Cardiac muscle cell (in vitro differentiated cells and primary cell): ENCODE measurements around the gene FNIP2. TPM values are rescaled to one million over a fixed set of nuclear protein-coding genes. Genes with fewer than 3 reads are reported as not detected.

Source experiments
- DNase-seq, 2 donors: peaks; one replicate each; pipeline versions ENCODE4 v3.0.0 to v3.0.0-alpha.2; 2010 to 2017; ENCODE audit warnings: low read depth in 1 of 2, low spot score in 1 of 2
- H3K27ac ChIP-seq: fragments of 200-600 bp; sonication (generic); 2 replicates; pipeline ENCODE4 v1.5.1; 2016
- H3K27me3 ChIP-seq: fragments of 200-600 bp; sonication (generic); 2 replicates; pipeline ENCODE4 v1.6.0; 2016; ENCODE audit warnings: control low read depth
- H3K36me3 ChIP-seq: fragments of 200-600 bp; sonication (generic); 2 replicates; pipeline ENCODE4 v1.5.1; 2016; ENCODE audit warnings: control low read depth
- H3K4me1 ChIP-seq: fragments of 200-600 bp; sonication (generic); 2 replicates; pipeline ENCODE4 v1.8.1; 2017; ENCODE audit warnings: low read depth, mild to moderate bottlenecking, mixed run types
- H3K4me3 ChIP-seq: fragments of 200-600 bp; sonication (generic); 2 replicates; pipeline ENCODE4 v1.5.1; 2016; ENCODE audit warnings: mild to moderate bottlenecking
- H3K9me3 ChIP-seq: fragments of 200-600 bp; sonication (generic); 2 replicates; pipeline ENCODE4 v1.5.1; 2017; ENCODE audit warnings: low read depth, mild to moderate bottlenecking, control low read depth
- CTCF ChIP-seq: IDR thresholded peaks from 2 replicates; pipeline ENCODE4 v1.5.1; 2012; ENCODE audit warnings: low read depth, mild to moderate bottlenecking, low read length
- polyA plus RNA-seq: library from polyadenylated mRNA; unstranded; fragments of >200 nt; fragmentation: Nextera tagmentation; extraction: Ambion mirVana; gene quantifications from 2 replicates; pipeline ENCODE4 v1.2.1, GENCODE V29; 2016
- total RNA-seq: library from RNA; depleted of rRNA; stranded (reverse); fragments of >200 nt; gene quantifications from 2 replicates; pipeline ENCODE4 v1.2.3, GENCODE V29; 2016

The FNIP2 gene
- total and polyA plus RNA-seq, 2 experiments from 2014 or later, result 29.9 to 74.4 TPM

GRCh38 chr4:158817562-158818296 is 48.9 kb downstream of the FNIP2 start:
- no peak for TF ChIP-seq CTCF
- Histone ChIP-seq H3K4me1 (peaks cover 40% of the 10 kb centered on the region), H3K27ac (peak overlapping the region; percentile 57), H3K27me3 (no peaks in the 10 kb centered on the region), H3K36me3 (no peaks in the 10 kb centered on the region), H3K9me3 (no peaks in the 10 kb centered on the region), H3K4me3 (no peak overlapping the region)
- no peak for DNase-seq

DNA sequence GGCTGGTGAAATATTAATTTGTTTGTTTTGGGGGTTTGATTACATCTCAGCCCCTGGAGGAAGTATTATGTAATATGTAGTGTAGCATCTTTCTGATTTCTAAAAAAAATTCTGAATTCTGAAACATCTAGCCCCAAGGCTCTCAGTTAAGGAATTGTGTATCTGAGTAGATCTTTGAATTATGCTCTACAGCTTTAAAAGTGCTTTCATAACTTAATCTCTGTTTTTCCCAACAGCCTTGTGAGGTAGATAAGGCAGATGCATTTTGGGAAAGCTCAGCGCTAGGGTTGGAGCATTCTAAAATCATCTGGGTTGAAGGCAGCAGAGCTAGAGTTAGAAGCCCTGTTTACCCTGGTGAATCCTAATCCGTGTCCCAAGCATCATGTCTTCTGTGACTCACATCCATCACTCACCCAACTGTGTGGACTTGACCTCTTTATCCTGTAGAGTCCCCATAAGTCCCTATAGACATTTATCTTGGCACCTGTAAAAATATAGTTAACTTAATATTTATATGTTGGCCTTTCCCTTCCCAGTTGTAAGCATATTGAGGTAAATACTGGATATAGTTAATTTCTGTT is 49.8 kb downstream of the FNIP2 start:
- Histone ChIP-seq H3K36me3 (no peaks in the 10 kb centered on the region), H3K4me3 (no peak overlapping the region), H3K9me3 (no peaks in the 10 kb centered on the region), H3K4me1 (peaks cover 47% of the 10 kb centered on the region), H3K27me3 (no peaks in the 10 kb centered on the region), H3K27ac (peak overlapping the region; percentile 57)
- no peak for TF ChIP-seq CTCF
- no peak for DNase-seq

GRCh38 chr4:158819942-158820786 is 51.3 kb downstream of the FNIP2 start:
- peaks cover 55% of the 10 kb centered on the region for H3K4me1 ChIP-seq
- no peaks in the 10 kb centered on the region for H3K9me3 ChIP-seq
- no peak for TF ChIP-seq CTCF
- H3K4me3 ChIP-seq, result no peak overlapping the region
- H3K27ac ChIP-seq, result peak overlapping the region; percentile 27
- H3K27me3 ChIP-seq, result no peaks in the 10 kb centered on the region
- no peaks in the 10 kb centered on the region for H3K36me3 ChIP-seq
- no peak for DNase-seq

DNA sequence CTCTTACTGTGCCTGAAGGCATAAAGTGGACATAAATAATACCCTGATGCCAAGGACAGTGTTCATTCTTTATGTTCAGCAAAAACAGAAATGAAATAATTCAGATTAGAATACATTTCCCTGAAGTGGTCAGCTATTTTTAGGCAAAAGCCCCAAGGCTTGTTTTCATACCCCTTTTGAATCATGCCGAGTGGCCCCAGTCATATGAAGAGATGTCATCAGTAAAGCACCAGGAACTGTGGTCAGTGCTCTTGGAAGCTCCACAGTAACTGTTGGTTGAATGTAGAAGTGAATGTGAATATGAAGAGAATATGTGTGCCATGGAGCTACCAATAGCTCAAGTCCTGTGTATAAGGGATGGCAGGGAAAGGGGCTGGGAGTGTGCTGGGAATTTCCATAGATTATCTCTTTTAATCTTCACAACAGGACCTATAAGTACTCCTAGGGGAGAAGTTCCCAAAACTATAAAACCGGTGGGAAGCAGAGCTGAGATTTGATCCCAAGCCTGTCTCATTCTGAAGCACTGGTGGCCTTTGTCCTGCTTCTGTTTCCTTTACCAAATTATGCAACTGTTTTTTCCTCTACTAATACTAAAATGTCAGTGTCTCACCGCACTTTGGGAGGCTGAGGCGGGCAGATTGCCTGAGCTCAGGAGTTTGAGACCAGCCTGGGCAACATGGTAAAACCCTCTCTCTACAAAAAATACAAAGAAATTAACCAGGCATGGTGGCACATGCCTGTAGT is 52.6 kb downstream of the FNIP2 start:
- Histone ChIP-seq H3K27ac (peak overlapping the region; percentile 27), H3K9me3 (no peaks in the 10 kb centered on the region), H3K4me3 (no peak overlapping the region), H3K36me3 (no peaks in the 10 kb centered on the region), H3K4me1 (peaks cover 67% of the 10 kb centered on the region), H3K27me3 (no peaks in the 10 kb centered on the region)
- DNase-seq, result no peak
- no peak for TF ChIP-seq CTCF

DNA sequence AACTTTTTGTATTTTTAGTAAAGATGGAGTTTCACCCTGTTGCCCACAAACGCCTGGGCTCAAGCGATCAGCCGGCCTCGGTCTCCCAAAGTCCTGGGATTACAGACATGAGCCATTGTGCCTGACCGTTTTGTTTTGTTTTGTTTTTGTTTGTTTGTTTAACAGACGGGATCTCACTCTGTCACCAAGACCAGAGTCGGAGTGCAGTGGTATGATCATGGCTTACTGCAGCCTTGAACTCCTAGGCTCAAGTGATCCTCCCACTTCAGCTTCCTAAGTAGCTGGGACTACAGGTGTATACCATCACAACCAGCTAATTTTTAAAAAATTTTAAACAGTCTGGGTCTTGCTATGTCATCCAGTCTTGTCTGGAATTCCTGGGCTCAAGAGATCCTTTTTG is 53.5 kb downstream of the FNIP2 start:
- no peak for DNase-seq
- no peak for TF ChIP-seq CTCF
- peaks cover 76% of the 10 kb centered on the region for H3K4me1 ChIP-seq
- H3K27me3 ChIP-seq, result no peaks in the 10 kb centered on the region
- H3K9me3 ChIP-seq, result no peaks in the 10 kb centered on the region
- no peak overlapping the region for H3K4me3 ChIP-seq
- H3K27ac ChIP-seq, result no peak overlapping the region
- H3K36me3 ChIP-seq, result no peaks in the 10 kb centered on the region
